Lower leg skin (tissue), 3 donors: Measurements from ENCODE around the gene ACSF3.

ENCODE experiments used
- POLR2A ChIP-seq, 2 donors: fragments of 450-650 bp; IDR thresholded peaks; one replicate each; pipeline ENCODE4 v1.6.1; 2016 to 2017; ENCODE audit warnings: antibody characterized with exemption in 2 of 2, mild to moderate bottlenecking in 1 of 2, moderate library complexity in 1 of 2
- TF ChIP-seq, protein P1 (sequence below), 3 donors: fragments of 450-650 bp; IDR thresholded peaks; one replicate each; pipeline ENCODE4 v1.5.1; 2016; ENCODE audit warnings: antibody characterized with exemption in 3 of 3, mild to moderate bottlenecking in 3 of 3, moderate library complexity in 2 of 3

DNA sequence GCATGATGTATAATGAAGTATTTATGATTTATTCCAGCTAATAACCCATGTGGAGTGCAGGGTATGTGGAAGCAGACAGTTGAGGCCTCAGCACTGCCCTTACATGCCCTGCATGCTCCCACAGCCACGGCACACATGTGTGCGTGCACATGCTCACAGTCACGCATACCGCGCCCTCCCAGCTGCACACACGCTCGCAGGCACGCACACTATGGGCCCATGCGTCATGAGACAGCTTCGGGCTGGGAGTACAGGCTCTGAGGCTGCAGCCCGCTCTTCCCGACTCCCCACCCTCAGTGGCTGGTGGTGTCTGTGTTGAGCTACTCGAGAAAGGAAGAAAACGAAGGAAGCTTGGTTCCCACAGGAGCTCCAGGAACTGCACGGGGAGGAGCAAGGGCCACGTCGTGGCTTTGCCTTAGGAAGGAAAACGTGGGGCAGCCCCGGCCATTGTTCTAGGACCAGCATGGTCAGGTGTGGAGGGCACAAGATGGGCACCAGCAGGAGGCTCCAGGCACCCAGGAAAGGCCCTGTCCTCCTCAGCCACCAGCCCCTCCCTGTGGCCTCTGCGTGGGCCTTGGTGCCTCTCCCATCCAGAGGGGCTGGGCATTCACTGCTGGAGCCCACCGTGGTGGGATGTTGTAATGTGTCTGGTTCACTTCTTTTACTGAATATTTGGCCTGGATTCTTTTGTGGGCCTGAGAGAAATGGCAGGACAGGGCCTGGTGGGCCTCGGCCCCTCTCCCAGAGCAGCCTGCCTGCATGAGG lies 50.4 kb downstream of the ACSF3 start:
- no peak for TF ChIP-seq POLR2A (IDR thresholded peaks at IDR 0.05)
- TF ChIP-seq, protein P1, sequence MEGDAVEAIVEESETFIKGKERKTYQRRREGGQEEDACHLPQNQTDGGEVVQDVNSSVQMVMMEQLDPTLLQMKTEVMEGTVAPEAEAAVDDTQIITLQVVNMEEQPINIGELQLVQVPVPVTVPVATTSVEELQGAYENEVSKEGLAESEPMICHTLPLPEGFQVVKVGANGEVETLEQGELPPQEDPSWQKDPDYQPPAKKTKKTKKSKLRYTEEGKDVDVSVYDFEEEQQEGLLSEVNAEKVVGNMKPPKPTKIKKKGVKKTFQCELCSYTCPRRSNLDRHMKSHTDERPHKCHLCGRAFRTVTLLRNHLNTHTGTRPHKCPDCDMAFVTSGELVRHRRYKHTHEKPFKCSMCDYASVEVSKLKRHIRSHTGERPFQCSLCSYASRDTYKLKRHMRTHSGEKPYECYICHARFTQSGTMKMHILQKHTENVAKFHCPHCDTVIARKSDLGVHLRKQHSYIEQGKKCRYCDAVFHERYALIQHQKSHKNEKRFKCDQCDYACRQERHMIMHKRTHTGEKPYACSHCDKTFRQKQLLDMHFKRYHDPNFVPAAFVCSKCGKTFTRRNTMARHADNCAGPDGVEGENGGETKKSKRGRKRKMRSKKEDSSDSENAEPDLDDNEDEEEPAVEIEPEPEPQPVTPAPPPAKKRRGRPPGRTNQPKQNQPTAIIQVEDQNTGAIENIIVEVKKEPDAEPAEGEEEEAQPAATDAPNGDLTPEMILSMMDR (IDR thresholded peaks at IDR 0.05), result no peak
